Keratinocyte (primary cell): Measurements from ENCODE around the gene E2F7.

Source experiments
- CTCF ChIP-seq, 3 experiments: IDR thresholded peaks in 1 of 3; conservative IDR thresholded peaks in 1 of 3; optimal IDR thresholded peaks in 1 of 3; 2 replicates in 2 of 3; 3 replicates in 1 of 3; pipeline versions ENCODE3 to v1.5.1; 2011; ENCODE audit warnings: low read length in 3 of 3, mild to moderate bottlenecking in 3 of 3, moderate library complexity in 2 of 3, control low read depth in 1 of 3, inconsistent platforms in 1 of 3; ENCODE audit not compliant: insufficient read depth in 2 of 3; ENCODE audit errors: extremely low read depth in 1 of 3
- EZH2 ChIP-seq: IDR thresholded peaks from one replicate; pipeline ENCODE4 v1.6.1; 2012; ENCODE audit warnings: inconsistent platforms, mild to moderate bottlenecking, low read length, moderate library complexity

GRCh38 chr12:77007476-77007875 is 57.9 kb downstream of the E2F7 start:
- TF ChIP-seq CTCF (optimal IDR thresholded peaks at IDR 0.05 in 1 of 3, IDR thresholded peaks at IDR 0.05 in 1 of 3, conservative IDR thresholded peaks at IDR 0.05 in 1 of 3; ENCODE audit: extremely low read depth in 1 of 3, insufficient read depth in 2 of 3, low read length in 3 of 3) (no peak), EZH2 (no peak)
